NCI-H1417 (cell line): Measurements from ENCODE around the gene PPIA.
"Not testable (repeated sequence)": the region's sequence is repeated elsewhere in the genome, so short reads cannot be mapped to it uniquely, and the experiment has no call there.

Source experiments
- DNase-seq, 3 experiments: peaks; one replicate each; lab custom pipeline; 2025; lab: John Stamatoyannopoulos, UW

Gene PPIA

DNA sequence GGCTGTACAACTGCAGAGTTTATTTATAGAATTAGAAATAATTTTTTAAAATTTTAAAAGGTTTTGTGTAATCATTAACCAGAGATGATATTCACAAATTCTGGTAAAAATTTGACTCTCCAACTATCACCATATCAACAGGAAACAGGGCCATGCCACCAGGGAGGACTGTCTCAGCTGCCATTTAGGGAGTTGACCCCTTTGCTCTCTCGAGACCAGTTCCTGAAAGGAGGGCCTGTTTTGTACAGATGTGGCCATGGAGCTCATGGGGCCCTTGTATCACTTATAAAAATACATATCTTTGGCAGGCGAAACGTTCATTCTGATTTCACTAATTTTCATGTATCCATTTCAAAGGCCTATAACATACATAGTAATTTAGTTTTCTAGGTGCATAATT is 31.1 kb downstream of the PPIA start:
- DNase-seq = no peak

GRCh38 chr7:44838751-44839150 is 42.3 kb downstream of the PPIA start:
- DNase-seq = no peak

GRCh38 chr7:44842675-44843074 is 46.2 kb downstream of the PPIA start:
- not testable (repeated sequence) for DNase-seq

GRCh38 chr7:44843440-44843839 is 47.0 kb downstream of the PPIA start:
- DNase-seq = not testable (repeated sequence)

DNA sequence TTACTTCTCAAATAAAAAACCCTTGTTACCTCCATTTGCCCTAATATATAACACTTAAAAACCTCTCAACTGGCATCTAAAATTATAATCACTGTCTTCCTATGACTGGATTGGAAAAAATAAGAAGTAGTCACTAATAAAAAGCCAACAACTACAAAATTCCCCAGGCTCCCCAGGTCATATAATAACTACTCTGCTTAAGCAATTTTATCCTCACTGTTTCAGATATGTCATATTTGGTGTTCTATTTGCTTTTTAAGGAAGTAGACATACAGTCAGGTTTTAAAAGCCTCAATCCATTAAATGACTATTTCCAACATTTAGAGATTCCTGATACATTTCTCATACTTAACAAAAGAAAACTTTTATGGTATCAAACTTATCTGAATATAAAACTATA is 49.0 kb downstream of the PPIA start:
- no peak for DNase-seq

GRCh38 chr7:44846390-44846789 is 49.9 kb downstream of the PPIA start:
- not testable (repeated sequence) for DNase-seq

DNA sequence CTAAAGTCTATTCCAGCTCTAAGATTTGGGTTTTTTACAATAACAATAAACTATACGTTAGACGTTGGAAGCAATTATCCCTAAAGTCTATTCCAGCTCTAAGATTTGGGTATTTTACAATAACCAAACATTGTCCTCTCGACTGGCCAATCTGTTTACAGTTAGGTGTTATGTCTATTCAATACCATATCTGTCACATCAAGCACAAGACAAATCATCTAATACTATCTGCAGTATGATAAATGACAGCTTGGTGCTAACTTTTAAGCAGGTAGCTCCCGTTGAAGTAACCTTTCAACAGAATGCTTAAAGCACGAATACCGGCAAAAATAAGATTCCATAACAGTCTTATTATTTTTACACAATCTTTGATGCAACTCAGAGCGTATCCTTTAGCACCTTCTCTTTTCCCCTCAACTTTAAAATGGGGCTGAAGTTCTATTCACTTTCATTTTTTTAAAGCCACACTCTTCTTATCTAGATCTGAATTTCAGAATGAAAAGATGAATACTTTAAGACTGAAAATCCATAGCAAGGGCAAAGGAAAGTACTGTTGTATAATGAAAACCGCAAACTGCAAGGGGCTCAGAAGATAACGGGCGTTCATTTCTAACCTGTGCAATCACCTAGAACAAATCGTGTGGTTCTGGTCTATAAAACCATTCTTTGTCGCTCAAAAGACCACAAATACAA is 50.5 kb downstream of the PPIA start:
- peak in 1 of 3 experiments; percentile 62 for DNase-seq

- peak in 2 of 3 experiments; percentile 80 to 97 for DNase-seq
Measured at GRCh38 chr7:44847509-44847919, 51.0 kb downstream of the PPIA start.

DNA sequence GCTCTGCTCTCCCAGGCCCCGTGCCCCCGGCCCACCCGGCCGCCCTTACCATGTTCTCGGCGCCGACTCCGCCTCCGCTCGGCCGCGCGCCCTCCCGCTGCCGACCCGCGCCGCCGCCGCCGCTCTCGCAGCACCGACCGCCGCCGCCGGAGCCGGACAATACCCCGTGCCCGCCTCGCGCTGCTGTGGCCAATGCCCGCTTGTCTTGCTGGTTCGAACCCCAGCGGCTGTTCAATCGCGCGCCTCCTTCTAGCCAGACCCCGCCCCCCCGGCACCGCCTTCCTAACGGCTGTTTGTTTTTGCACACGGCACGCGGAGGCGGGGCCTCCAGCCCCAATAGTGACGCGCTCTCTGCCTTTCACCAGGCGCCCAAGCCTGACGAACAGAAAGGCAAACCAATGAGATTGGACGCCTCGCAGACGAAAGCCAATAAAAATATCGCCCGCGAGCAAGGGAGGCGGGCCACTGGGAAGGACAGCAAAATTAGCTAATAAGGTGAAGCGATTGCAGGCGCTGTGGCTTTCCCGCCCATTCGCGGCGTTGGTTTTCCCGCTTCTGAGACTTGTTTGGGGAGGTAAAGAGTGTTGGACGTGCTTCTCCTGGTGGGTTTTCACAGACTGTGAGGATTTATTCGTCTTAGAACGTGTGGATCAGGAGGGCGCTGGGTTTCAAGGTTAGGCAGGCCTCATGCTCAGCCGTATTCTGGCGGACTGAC is 51.6 kb downstream of the PPIA start, which contains the start of gene H2AZ2:
TSS of gene H2AZ2 (minus strand) at position 168 of the 715 bp plus-strand sequence. CDS start at position 52, 116 bp downstream.
- DNase-seq = peak; percentile 99 to 100 (median 100)

GRCh38 chr7:44849259-44849884 is 52.9 kb downstream of the PPIA start:
- peak in 2 of 3 experiments; percentile 61 to 71 for DNase-seq

- DNase-seq = no peak
Measured at GRCh38 chr7:44849885-44850544, 53.5 kb downstream of the PPIA start.

- no peak for DNase-seq
Measured at GRCh38 chr7:44852590-44852989, 56.1 kb downstream of the PPIA start.
